Germinal center (tissue), 1 donor: ENCODE results near the gene ARHGAP6.

Experiments used
- DNase-seq: peaks from one replicate; pipeline ENCODE4 v3.0.0; 2012; ENCODE audit warnings: mixed read lengths, low spot score

ARHGAP6 gene

DNA sequence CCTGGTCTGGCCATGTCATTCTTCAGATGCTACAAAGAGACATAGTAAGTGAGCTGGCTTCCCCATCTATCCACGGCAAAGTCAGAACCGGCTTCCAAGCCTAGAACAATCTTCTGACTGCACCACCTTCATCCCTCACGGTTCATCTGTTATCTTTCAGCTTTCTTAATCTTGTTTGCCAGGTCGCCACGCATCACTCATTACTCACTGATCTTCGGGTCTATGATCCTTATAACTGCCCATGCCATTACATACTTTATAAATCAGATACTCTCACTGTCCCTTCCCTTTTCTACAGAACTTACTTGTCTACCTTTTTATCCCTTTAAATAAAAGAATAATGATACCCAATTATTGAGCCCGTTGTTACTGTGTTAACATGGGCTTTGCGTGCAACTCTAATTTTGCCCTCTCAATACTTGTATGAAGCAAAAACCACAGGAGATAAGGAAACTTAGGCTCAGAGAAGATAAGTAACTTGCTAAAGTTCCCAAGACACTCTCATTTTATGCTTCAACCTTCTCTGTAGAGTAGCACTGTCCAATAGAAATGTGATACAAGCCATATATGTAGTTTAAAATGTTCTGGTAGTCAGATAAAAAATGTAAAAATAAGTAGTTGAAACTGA lies 200.8 kb downstream of the ARHGAP6 start:
- no peak for DNase-seq

DNA sequence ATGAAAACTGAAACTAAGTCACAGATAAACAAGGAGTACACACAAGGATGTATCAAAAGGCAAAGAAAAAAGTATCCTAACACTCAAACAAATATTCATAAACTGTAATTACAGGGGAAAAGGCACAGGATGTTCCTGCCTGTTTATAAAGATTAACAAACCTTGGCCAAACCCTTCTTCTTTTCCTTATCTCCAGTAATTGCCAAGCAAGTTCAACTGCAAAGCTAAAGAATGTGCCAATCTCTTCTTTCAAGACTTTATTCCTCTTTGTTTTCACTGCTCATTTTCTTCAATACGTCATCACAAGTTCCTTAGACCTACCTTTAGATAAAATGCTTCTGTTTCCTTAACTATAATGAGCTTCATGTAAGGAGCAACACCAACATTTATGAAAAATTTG lies 201.3 kb downstream of the ARHGAP6 start:
- no peak for DNase-seq

DNA sequence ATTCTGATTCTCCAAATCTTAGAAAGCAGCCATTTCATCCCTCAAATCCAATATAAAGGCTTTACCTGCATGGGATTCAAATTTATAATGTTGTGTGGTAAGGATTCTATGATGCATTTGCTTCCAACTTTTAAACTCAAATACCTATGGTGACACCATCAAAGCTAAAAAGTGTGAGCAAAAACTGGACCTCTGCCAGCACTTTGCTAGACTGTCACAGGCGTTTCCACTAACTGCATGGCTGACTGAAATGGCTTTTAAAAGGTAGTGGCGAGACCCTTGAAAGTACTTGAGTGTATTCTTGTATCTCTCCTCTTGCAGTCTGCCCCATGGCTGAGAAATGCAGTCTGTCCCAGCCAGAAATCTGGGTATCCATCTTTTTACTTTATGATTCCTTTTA lies 203.1 kb downstream of the ARHGAP6 start:
- no peak for DNase-seq

DNA sequence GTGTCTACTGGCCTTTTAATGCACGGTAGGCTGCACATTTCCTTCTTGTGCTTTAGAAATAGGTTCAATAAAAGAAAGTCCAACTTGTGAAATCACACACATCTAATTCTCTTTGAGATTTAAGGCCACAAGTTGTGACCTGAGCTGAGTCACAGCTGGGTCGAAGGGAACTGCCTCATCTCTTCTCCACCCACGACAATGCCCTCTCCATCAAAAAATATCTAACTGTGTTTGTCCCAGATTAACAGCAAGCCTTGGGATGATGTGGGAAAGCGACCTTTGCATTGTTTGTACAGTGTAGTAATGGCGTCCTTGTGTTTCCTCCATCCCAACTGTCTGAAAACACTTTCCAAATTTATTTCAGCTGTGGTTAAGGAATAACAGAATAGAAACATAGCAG lies 203.6 kb downstream of the ARHGAP6 start:
- DNase-seq = no peak

DNA sequence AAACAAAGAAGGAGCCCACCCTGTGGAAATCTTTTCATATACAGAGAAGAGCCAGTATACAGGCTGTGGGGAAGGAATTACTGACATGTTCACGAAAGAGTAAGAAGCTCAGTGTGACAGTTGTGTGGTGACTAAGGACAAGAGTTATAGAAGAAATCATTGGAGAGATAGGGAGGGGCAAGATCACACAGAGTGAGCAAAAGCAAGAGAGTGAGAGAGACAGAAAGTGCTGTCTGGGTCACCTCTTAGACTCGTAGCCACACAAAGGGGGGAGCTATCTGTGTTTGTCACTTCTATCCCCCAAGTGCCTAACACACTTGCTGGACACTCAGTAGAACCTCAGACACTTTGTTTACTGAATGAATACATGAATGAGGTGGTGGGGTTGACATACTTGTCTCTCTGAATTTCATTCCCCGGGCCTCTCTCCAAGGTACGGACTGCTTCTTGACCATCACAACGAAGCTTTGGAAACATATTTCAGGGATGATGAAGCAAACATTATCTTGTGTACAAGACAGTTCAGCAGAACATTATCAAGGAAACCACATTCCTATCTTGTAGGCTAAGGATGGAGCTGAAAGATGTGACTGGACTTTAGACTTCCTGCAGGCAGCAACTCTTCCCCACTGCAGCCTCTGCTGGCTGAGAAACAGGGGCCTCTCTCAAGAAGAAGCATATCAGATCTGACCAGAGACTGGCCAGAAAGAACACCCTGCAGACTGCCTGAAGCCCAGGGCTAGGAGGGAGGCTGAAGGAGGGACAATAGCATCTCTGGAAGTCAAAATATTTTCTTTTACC lies 204.3 kb downstream of the ARHGAP6 start:
- no peak for DNase-seq

DNA sequence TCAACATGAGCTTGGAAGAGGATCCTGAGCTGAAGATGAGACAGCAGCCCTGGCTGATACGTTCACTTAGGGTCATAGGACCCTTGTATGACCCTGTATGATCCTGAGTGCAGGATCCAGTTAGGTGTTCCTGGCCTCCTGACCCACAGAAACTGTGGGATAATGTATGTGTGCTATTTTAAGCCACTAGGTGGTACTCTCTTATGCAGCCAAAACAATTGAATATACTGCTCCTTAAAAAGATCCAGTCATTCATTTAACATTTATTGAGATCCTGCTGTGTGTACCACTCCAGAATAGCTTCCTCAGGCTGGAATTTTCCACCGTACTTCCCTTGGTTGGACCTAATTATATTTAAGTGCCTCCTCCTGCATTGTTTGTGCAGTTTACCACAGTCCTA lies 205.4 kb downstream of the ARHGAP6 start:
- DNase-seq = no peak

DNA sequence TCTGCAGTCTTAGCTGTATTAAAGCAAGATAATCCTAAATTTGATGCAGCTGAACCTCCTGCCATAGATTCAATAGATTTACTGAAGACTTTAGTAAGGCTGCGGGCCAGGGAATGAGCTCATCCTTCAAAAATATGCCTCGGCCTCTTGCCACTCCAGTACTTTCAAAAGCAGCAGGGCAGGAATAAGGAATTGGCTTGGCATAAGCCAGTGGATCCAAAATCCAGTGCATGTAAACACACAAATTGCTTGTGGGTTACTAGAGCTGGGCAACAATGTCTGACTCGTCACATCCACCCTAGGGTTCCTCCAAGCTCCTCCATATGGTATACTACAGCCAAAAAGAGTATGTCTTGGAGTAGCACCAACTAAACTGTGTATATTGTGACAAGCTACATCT lies 207.6 kb downstream of the ARHGAP6 start:
- DNase-seq = no peak

DNA sequence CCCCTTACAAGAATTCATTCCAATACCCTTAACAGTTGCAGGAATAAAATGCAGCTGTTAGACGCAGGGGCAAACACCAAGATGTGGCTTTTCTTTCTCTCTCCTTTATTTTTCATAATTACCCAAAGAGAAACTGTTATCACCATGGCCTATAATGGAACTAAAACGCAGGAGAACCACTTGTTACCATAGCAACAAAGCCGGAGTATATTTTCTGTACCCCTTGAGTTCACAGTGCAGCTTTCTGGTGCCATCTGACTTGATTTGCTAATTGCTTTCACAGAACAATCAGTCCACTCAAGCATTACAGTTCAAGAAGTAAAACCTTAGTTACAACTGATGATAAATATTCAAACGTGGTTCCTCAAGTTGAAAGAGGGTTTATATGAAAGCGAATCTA lies 214.6 kb downstream of the ARHGAP6 start:
- DNase-seq = no peak

DNA sequence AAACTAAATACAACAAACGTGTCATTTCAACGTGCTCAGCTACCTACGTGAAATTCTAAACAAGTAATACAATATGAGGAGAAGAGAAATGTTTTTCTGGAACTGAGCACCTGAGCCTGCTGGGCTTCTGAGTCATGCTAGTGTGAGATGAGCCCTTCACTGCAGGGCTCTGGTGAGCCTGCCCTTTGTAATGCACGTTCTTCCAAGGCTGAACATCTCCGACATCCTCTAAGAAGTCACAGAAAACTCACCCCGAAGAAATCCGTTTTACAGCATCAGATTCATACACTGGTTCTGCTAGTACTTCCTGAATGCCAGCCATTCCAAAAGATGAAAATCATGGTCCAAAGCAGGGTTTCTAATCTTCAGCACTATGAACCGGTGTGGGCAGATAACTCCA lies 215.4 kb downstream of the ARHGAP6 start:
- DNase-seq = no peak

DNA sequence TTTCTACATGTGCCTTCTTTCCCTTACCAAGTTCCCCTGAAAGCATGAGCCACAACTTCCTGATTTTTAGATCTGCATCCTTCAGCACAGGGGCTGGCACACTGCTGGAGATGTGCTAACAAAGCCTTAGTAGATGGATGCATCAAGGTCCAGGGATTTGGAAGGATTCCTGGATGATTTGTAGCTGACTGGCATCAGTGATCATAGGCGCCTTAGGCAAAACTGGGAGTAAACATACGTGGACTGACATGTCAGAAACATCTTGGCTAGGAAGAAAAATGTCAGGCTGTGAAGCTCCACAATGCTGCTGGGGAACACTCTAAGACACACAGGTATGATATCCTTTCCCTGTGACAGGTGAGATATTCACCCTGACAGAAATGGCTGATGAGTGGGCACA lies 216.1 kb downstream of the ARHGAP6 start:
- DNase-seq = no peak

DNA sequence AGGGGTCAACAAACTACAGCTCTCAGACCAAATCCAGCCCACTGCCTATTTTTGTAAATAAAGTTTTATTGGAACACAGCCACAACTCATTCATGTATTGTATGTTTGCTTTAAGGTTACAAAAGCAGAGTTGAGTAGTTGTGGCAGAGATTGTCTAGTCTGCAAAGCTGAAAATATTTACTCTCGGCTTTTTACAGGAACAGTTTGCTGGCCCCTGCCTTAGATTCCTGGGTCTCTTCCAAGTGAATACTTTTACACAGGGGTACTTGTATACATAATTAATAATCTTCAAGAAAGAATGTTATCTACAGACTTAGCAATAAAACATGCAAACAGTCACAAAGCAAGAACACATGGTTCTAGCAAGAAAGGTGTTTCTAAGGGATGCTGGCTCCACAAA lies 218.3 kb downstream of the ARHGAP6 start:
- no peak for DNase-seq

DNA sequence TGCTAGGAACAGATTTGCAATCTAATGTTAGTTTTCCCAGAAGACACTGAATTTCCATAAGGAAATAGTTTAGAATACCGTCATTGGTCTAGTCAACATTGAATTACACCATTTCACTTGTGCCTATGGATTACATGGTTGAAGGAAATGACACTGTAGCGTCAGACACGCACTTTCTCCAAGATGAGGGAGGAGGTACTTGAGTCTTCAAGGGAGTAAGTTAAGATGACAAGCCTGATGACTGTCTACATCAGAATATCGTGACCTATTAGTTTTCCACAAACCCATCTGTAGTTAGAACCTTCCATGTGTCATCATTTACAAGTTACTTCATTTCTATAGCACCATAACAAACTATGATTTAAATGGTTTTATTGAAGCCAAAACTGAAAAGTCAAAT lies 218.8 kb downstream of the ARHGAP6 start:
- no peak for DNase-seq

DNA sequence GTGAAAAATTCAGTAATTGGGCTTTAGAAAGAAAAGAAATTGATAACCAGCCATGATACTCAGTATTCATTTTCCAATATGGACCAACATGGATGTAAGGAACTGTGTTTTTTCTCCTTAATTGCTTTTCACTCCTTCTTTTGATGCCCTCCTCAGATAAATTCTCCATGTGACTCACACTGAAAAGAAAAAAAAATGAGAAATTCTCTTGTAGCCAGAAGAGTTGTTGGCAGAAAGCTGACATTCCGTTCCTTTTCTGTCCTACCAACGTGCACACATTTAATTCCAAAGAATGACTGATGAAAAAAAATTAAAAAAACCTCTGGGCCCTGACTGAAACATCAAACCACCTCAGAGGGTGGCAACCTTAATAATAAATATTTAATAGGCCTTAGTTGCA lies 219.4 kb downstream of the ARHGAP6 start:
- no peak for DNase-seq

DNA sequence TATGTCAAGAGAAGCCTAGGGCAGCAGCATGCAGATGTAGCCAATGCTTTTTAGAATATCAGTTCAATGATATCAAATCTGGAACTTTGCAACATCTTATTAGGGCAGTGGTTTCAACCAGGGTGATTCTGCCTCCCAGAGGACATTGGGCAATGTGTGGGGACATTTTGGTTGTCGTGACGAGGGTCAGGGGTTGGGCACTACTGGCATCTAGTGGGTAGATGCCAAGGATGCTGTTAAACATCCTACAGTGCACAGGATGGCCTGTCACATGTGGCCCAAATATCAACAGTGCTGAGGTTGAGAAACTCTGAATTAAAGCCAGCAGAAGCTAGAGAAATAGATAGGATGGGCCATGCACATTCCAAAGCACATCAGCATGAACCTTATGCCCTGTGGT lies 220.2 kb downstream of the ARHGAP6 start:
- DNase-seq = no peak

DNA sequence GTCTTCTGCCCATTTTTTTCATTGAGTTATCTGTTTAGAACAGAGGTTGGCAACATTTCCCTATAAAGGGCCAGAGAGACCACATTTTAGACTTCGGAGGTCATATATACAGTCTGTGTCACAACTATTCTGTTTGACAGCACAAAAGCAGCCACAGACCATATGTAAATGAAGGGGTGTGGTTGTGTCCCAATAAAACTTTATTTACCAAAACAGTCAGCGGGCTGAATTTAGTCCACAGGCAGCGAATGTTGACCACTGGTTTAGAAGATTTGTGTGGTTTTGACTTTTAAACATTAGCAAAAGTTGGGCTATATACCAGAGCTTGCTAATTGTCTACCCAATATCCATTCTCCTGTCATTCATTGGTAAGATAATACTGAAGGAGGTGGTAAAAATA lies 221.7 kb downstream of the ARHGAP6 start:
- DNase-seq = no peak

DNA sequence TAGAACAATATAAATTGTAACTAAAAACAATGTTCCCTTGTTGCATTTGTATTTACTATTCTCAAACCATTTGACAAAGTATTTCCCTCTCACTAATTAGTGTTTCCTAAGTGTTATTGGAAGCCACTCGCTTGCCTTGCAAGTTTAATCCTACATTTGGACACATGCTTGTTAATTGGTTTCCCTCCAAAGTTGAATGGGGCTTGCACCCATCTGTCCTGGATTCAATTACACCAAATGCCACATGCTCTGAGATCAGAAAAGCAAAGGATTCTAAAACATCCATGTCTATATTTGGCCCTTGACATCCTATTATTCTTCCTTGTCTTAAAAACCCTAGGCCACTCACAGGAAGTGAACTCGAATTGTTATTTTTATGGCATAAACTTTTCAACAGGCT lies 225.9 kb downstream of the ARHGAP6 start:
- DNase-seq = no peak

DNA sequence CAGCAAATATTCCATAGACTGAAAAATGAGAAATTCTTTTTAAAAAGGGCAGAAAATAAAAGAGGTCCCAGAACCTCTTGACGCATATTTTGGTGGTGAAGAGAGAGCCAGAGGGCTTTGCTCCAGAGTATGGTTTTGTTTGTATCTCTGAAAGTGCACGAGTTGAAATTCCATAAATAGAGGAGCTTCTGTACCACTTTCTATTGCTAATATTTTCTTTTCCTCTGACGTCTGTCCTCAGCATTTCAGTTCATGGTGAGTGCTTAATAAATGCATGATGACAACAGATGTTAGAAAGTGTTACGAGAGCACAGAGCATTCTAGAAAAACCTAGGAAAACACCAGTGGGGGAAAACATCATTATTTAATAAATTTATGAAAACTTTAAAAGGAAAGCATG lies 227.0 kb downstream of the ARHGAP6 start:
- no peak for DNase-seq

DNA sequence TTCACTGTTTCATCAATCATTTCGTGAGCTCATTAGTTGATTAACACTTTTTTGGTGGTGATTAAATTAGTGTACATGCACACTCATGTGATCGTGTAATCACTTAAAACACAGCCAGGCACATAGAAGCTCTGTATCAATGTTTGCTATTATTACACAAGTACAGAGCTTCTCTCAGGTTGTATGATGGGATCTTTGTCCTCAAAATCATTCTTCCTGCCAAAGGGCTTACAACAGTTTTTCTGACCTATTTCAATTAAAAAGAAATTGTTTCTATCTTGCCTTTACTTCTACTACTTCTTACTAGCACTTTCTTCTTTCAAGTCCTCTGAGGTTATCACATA lies 227.4 kb downstream of the ARHGAP6 start:
- DNase-seq = no peak

DNA sequence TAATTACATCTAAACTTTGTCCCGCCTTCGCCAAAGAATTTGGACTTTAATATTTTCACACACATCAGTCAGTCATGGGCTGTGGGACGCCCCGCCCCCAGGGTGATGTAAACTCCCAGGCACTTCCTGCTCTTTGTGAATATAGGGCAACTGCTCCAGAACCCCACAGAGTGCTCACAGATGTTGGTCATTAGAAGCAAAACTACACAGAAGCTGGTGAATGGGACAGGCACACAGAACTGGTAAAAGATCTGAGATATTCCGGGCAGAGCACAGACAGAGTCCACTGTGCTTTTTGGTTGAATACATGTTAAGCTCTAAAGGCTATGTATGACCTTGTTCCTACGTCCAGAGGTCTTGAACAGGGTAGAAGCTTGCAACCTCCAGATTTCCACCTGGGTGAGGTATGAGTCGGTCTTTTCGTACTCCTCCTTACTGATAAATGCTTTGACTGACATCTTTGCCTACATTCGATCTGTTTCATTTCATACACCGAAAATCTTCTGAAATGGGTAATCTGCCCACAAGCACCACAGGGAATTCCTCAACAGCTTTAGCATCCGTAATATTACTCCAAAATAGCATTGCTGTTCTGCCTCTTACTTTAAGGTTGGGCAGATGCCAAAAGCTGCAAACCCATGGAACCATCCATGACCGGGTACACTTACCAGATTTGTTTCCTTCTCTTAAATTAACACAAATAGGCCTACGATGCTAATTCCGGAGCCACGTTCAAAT lies 227.9 kb downstream of the ARHGAP6 start:
- no peak for DNase-seq

DNA sequence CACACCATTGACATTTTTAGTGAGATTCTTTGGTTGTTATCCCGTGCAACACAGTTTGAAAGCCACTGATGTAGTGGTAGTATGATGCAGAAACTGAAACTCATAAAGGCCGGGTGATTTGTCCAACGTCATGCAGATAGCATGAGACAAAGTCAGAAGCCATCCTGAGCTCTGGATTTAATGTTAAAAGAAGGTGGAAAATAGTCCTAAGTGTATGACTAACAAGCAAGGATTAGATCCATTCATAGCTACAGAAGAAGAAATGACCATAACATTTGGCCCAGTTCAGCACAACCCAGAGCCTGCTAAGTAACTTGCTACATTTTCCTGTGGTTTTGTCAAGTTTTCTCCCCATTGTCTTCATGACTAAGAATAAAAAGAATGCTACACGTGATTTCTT lies 230.2 kb downstream of the ARHGAP6 start:
- no peak for DNase-seq

DNA sequence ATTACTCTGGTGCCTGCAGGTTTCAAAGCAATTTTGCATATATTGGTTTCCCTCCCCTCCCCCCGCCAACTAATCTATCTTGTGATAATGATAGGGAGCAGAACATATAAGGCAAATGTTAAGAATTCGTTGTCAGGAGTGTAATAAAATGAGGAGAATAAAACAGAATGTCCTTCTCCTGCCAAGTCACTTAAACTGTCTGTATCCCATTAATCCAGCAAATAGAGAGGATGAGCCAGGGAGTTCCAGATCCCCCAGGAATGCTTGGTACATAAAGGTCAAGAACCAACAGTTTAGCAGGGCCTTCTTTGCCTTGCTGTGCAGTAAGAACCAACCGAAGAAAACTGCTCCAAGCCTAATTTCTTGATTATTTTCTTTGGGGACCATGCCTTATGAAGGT lies 231.1 kb downstream of the ARHGAP6 start:
- no peak for DNase-seq

DNA sequence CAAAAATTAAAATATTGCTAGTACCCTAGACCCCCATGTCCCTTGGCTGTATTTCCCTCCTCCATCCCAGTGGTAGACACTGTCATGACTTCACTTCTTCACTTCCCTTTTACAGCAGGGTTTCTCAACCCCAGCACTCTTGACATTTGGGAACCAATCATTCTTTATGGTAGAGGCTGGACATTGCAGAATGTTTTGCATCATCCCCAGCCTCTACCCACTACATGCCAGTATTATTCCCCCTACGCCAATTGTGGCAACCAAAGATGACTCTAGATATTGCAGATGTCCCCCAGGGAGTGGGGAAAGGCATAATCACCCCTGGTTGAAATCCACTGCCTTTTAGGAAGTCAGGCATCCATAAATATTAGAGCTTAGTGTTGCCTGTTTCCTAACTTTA lies 233.9 kb downstream of the ARHGAP6 start:
- DNase-seq = no peak

DNA sequence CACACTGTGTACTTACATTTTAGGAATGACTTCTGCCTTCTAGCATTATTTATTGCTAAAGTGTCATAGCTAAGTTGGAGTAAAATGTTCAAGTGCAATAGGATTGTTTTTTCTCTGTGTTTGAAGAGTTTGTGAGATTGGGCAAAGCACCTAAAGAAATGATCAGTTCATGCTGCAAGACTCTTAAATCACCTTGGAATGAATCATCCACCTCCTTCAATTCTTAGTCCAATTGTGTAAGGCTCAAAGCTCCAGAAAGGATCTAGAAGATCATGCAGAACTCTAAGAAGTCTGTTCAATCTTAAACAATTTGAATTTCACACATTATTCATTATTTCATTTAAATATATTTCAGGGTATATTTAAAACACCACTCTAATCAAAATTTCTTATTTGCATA lies 235.4 kb downstream of the ARHGAP6 start:
- DNase-seq = no peak
